ENCODE results near the gene PLCB1.

GRCh38 chr20:8689337-8689736 lies 557.3 kb downstream of the PLCB1 start:
- TF ChIP-seq CTCF (conservative IDR thresholded peaks at IDR 0.05 in 1 of 2, IDR thresholded peaks at IDR 0.05 in 1 of 2; ENCODE audit: extremely low read depth in 1 of 2, insufficient read depth in 1 of 2, low read depth in 1 of 2, low read length in 2 of 2) (no peak), EZH2 (IDR thresholded peaks at IDR 0.05; ENCODE audit: borderline replicate concordance, low read length) (no peak)
